ENCODE results near the gene CBFA2T3.
A peak's percentile ranks its signal among the peaks of the same experiment; 100 is the strongest.
"Not testable (repeated sequence)": the region's sequence is repeated elsewhere in the genome, so short reads cannot be mapped to it uniquely, and the experiment has no call there.

CBFA2T3 gene

GRCh38 chr16:89013111-89013510, 36.1 kb upstream of the CBFA2T3 start:
- Histone ChIP-seq H3K9ac (no peak overlapping the region), H3K4me1 (no peaks in the 10 kb centered on the region), H3K4me2 (no peak overlapping the region), H3K9me3 (peaks cover 12% of the 10 kb centered on the region), H4K20me1 (no peaks in the 10 kb centered on the region), H3K27ac (no peak overlapping the region), H3K4me3 (no peak overlapping the region), H3K27me3 (peaks cover 18% of the 10 kb centered on the region; the same call in 1 of the 2 replicates), H3K36me3 (no peaks in the 10 kb centered on the region)
- TF ChIP-seq Cebpa-rat (IDR thresholded peaks at IDR 0.05), result no peak

GRCh38 chr16:89012622-89012995, 35.6 kb upstream of the CBFA2T3 start:
- Histone ChIP-seq H3K4me3 (no peak overlapping the region), H3K36me3 (no peaks in the 10 kb centered on the region), H3K27me3 (peaks cover 20% of the 10 kb centered on the region; the same call in 1 of the 2 replicates), H3K9ac (no peak overlapping the region), H3K9me3 (peaks cover 12% of the 10 kb centered on the region), H3K4me1 (no peaks in the 10 kb centered on the region), H3K27ac (no peak overlapping the region), H3K4me2 (no peak overlapping the region), H4K20me1 (no peaks in the 10 kb centered on the region)
- no peak for TF ChIP-seq Cebpa-rat (IDR thresholded peaks at IDR 0.05)

DNA sequence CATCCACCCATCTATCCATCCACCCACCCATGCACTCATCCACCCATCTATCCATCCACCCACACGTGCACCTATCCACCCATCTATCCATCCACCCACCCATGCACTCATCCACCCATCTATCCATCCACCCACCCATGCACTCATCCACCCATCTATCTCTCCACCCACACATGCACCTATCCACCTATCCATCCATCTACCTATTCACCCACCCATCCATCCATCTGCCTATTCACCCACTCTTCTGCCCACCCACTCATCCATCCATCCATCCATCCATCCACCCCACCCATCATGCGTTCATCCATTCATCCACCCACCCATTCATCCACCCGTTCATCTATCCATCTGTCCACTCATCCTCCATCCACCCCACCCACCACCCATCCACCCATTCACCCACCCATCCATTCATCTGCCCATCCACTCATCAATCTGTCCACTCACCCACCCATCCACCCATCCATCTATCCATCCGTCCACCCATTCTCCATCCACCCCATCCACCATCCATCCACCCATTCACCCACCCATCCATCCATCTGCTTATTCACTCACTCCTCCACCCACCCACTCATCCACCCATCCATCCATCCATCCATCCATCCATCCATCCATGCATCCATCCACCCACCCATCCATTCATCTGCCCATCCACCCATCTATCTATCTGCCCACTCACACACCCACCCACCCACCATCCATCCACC, 35.1 kb upstream of the CBFA2T3 start:
- no peak overlapping the region for H3K4me2 ChIP-seq
- no peak overlapping the region for H3K9ac ChIP-seq
- H3K36me3 ChIP-seq, result no peaks in the 10 kb centered on the region
- H3K4me3 ChIP-seq, result no peak overlapping the region
- H4K20me1 ChIP-seq, result no peaks in the 10 kb centered on the region
- H3K27me3 ChIP-seq, result peaks cover 25% of the 10 kb centered on the region; the same call in 1 of the 2 replicates
- no peak for TF ChIP-seq Cebpa-rat (IDR thresholded peaks at IDR 0.05)
- H3K4me1 ChIP-seq, result no peaks in the 10 kb centered on the region
- no peak overlapping the region for H3K27ac ChIP-seq
- peaks cover 12% of the 10 kb centered on the region for H3K9me3 ChIP-seq

- no peak for TF ChIP-seq Cebpa-rat (IDR thresholded peaks at IDR 0.05)
- no peaks in the 10 kb centered on the region for H3K36me3 ChIP-seq
- H4K20me1 ChIP-seq, result no peaks in the 10 kb centered on the region
- no peak overlapping the region for H3K9ac ChIP-seq
- no peak overlapping the region for H3K4me3 ChIP-seq
- no peak overlapping the region for H3K4me2 ChIP-seq
- H3K9me3 ChIP-seq, result no peaks in the 10 kb centered on the region; the same call in 1 of the 2 replicates
- peaks cover 28% of the 10 kb centered on the region for H3K27me3 ChIP-seq
- peaks cover 10% of the 10 kb centered on the region for H3K4me1 ChIP-seq
- no peak overlapping the region for H3K27ac ChIP-seq
Measured at GRCh38 chr16:89010210-89010925, 33.4 kb upstream of the CBFA2T3 start.

GRCh38 chr16:89009343-89010209, 32.6 kb upstream of the CBFA2T3 start:
- Histone ChIP-seq H3K36me3 (no peaks in the 10 kb centered on the region), H3K27ac (no peak overlapping the region), H3K9ac (no peak overlapping the region), H3K4me3 (no peak overlapping the region), H3K27me3 (peaks cover 36% of the 10 kb centered on the region), H3K4me1 (peaks cover 18% of the 10 kb centered on the region), H4K20me1 (no peaks in the 10 kb centered on the region), H3K9me3 (no peaks in the 10 kb centered on the region), H3K4me2 (no peak overlapping the region)
- TF ChIP-seq Cebpa-rat (IDR thresholded peaks at IDR 0.05), result no peak

DNA sequence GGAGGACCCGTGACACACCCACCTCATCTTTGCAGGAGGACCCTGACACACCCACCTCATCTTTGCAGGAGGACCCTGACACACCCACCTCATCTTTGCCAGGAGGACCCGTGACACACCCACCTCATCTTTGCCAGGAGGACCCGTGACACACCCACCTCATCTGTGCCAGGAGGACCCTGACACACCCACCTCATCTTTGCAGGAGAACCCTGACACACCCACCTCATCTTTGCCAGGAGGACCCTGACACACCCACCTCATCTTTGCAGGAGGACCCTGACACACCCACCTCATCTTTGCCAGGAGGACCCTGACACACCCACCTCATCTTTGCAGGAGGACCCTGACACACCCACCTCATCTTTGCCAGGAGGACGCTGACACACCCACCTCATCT, 31.8 kb upstream of the CBFA2T3 start:
- not testable (repeated sequence) for H3K36me3 ChIP-seq, H3K9ac ChIP-seq, H3K9me3 ChIP-seq, H3K4me3 ChIP-seq, H3K4me2 ChIP-seq, H3K27ac ChIP-seq, H4K20me1 ChIP-seq
- Histone ChIP-seq H3K27me3 (peaks cover 38% of the 10 kb centered on the region), H3K4me1 (peaks cover 25% of the 10 kb centered on the region)

DNA sequence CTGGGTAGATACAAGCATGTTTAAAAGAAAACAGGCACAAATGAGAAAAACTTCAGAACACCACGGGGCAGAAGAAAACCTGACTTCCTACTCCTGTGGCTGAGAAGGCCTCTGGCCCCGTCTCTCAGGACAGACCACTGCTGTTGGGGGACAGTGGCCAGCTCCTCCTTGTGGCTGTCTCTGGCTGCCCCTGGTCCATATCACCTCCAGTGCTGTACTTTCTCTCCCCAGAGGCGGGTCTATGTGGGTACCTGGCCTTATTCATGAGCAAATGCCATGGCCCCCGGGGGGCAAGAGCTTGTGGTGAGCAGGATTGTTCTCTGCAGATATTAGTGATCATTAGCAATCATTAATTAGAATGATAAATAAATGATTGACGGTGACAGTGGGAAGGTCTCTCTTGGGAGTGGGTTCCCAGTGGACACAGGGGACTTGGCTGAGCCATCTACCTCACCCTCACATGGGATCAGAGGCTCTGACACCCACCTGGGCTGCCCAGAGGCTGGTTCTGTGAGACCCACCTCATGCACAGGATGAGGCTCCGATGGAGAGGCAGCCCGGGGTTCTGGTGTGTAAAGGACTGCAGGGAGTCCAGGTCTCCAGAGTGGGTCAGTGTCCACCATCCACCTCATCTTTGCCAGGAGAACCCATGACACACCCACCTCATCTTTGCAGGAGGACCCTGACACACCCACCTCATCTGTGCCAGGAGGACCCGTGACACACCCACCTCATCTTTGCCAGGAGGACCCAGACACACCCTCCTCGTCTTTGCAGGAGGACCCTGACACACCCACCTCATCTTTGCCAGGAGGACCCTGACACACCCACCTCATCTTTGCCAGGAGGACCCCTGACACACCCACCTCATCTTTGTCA, 30.6 kb upstream of the CBFA2T3 start:
- Histone ChIP-seq H3K4me2 (no peak overlapping the region), H3K9ac (no peak overlapping the region)

DNA sequence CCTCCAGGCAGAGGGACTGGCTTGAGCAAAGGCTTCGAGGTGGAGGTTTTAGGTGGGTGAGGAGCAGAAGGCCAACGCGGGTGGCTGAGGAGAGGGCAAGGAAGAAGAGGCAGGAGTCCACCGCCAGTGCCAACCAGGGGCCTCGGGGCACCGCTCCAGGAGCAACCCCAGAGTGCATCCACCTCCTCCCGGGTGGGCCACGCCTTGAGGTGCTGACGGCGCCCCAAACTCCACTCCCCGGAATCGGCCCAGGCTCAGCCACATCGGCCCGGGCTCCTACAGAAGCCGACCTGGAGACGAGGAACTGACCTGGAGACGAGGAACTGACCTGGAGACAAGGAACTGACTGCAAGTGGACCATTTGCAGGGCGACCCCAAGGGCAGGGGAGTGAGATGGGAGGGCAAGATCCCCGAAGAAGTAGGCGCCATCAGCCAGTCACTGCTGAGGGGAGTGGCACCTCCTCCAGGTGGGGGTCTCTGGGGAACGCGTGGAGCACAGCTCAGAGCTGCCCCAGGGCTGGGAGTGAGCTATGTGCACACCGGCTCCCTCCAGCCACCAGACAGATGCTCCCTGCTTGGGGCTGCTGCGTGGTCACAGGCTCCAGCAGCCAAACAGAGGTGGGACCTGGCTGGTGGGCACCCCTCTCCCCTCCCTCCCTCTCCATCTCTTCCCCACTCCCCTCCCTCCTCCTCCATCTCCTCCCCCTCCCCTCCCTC, 29.2 kb upstream of the CBFA2T3 start:
- Histone ChIP-seq H3K27ac (no peak overlapping the region), H3K36me3 (no peaks in the 10 kb centered on the region), H3K9me3 (peaks cover 3% of the 10 kb centered on the region; the same call in 1 of the 2 replicates), H4K20me1 (no peaks in the 10 kb centered on the region), H3K9ac (no peak overlapping the region), H3K4me3 (no peak overlapping the region), H3K4me2 (peak overlapping the region; percentile 81; the same call in 1 of the 2 replicates), H3K27me3 (peaks cover 29% of the 10 kb centered on the region), H3K4me1 (peaks cover 33% of the 10 kb centered on the region)
- TF ChIP-seq Cebpa-rat (IDR thresholded peaks at IDR 0.05), result no peak

More for the DNA sequence above, 30.6 kb upstream of the CBFA2T3 start:
- Histone ChIP-seq H3K9me3 (no peaks in the 10 kb centered on the region), H3K27me3 (peaks cover 29% of the 10 kb centered on the region), H3K36me3 (no peaks in the 10 kb centered on the region), H3K27ac (no peak overlapping the region), H3K4me1 (peaks cover 33% of the 10 kb centered on the region), H3K4me3 (no peak overlapping the region), H4K20me1 (no peaks in the 10 kb centered on the region)
- no peak for TF ChIP-seq Cebpa-rat (IDR thresholded peaks at IDR 0.05)
